Uterus (tissue), 4 donors: Measurements from ENCODE around the gene IL12B. TPM values are rescaled to one million over a fixed set of nuclear protein-coding genes. Genes with fewer than 3 reads are reported as not detected.
A peak's percentile ranks its signal among the peaks of the same experiment; 100 is the strongest.
"Not testable (repeated sequence)": the region's sequence is repeated elsewhere in the genome, so short reads cannot be mapped to it uniquely, and the experiment has no call there.

ENCODE experiments used
- DNase-seq, 2 donors: peaks; one replicate each; pipeline ENCODE4 v3.0.0-alpha.2; 2019 to 2020
- H3K27ac ChIP-seq, 2 donors: fragments of 200-600 bp; sonication (generic); 1 replicate in 1 of 2; 2 replicates in 1 of 2; pipeline ENCODE4 v1.5.1; 2016 to 2018
- H3K27me3 ChIP-seq, 2 donors: fragments of 200-600 bp; sonication (generic); one replicate each; pipeline ENCODE4 v1.5.1; 2018 to 2019; ENCODE audit warnings: control low read depth in 1 of 2
- H3K36me3 ChIP-seq, 2 donors: fragments of 200-600 bp; sonication (generic); one replicate each; pipeline ENCODE4 v1.5.1; 2019; ENCODE audit warnings: control low read depth in 1 of 2
- H3K4me1 ChIP-seq, 2 donors: fragments of 200-600 bp; sonication (generic); one replicate each; pipeline ENCODE4 v1.5.1; 2018 to 2019; ENCODE audit warnings: control low read depth in 1 of 2
- H3K4me3 ChIP-seq, 2 donors: fragments of 200-600 bp; sonication (generic); 1 replicate in 1 of 2; 2 replicates in 1 of 2; pipeline ENCODE4 v1.5.1; 2018 to 2019; ENCODE audit warnings: mild to moderate bottlenecking in 1 of 2
- H3K9me3 ChIP-seq, 2 donors: fragments of 200-600 bp; sonication (generic); one replicate each; pipeline ENCODE4 v1.5.1; 2019; ENCODE audit warnings: control low read depth in 1 of 2
- CTCF ChIP-seq, 4 experiments: fragments of 200-600 bp in 2 of 4; fragments of 450-650 bp in 2 of 4; sonication (generic) in 2 of 4; IDR thresholded peaks; one replicate each; pipeline ENCODE4 v1.5.1; 2016 to 2019; ENCODE audit warnings: antibody characterized with exemption in 4 of 4, mild to moderate bottlenecking in 2 of 4, moderate library complexity in 1 of 4
- POLR2A ChIP-seq, 2 donors: fragments of 450-650 bp; IDR thresholded peaks; one replicate each; pipeline ENCODE4 v1.6.1; 2016; ENCODE audit warnings: antibody characterized with exemption in 2 of 2, mild to moderate bottlenecking in 1 of 2, moderate library complexity in 1 of 2
- intact Hi-C: fragments of 100-400 bp; cut with DNase I; formaldehyde crosslinking; loops from one replicate; pipeline ENCODE4 v1.15.1; 2023; ENCODE audit warnings: low total_unique reads
- total RNA-seq, 4 donors: library from RNA; depleted of rRNA in 3 of 4; stranded (reverse); fragments of >200 nt in 3 of 4; gene quantifications; one replicate each; pipeline versions ENCODE4 v1.1.0 to v1.2.4, GENCODE V29; 2014 to 2023
- donor health status: DM: yes; HTN: yes; CAD: no.

Gene IL12B
- total RNA-seq, 4 donors from 2014 or later: not detected

- Histone ChIP-seq H3K36me3 (no peaks in the 10 kb centered on the region), H3K9me3 (no peaks in the 10 kb centered on the region), H3K27me3 (no peaks in the 10 kb centered on the region), H3K27ac (no peak overlapping the region), H3K4me3 (no peak overlapping the region), H3K4me1 (no peaks in the 10 kb centered on the region)
- intact Hi-C loops: no loop called here
- TF ChIP-seq POLR2A (IDR thresholded peaks at IDR 0.05) (no peak), CTCF (IDR thresholded peaks at IDR 0.05) (no peak)
- DNase-seq: no peak
Observed at GRCh38 chr5:159301466-159301865, 28.8 kb downstream of the IL12B start.

GRCh38 chr5:159297300-159297699, 33.0 kb downstream of the IL12B start:
- H3K4me1 ChIP-seq, H3K27ac ChIP-seq, H3K27me3 ChIP-seq, intact Hi-C loops, H3K36me3 ChIP-seq, DNase-seq, H3K9me3 ChIP-seq, H3K4me3 ChIP-seq: not testable (repeated sequence)

GRCh38 chr5:159294921-159295320, 35.4 kb downstream of the IL12B start:
- Histone ChIP-seq H3K36me3 (no peaks in the 10 kb centered on the region), H3K4me1 (no peaks in the 10 kb centered on the region), H3K27ac (no peak overlapping the region), H3K9me3 (no peaks in the 10 kb centered on the region), H3K27me3 (no peaks in the 10 kb centered on the region), H3K4me3 (no peak overlapping the region)
- TF ChIP-seq CTCF (IDR thresholded peaks at IDR 0.05) (no peak), POLR2A (IDR thresholded peaks at IDR 0.05) (no peak)
- DNase-seq: no peak
- intact Hi-C loops: no loop called here

- intact Hi-C loops: no loop called here
- no peak for TF ChIP-seq CTCF (IDR thresholded peaks at IDR 0.05)
- no peak for TF ChIP-seq POLR2A (IDR thresholded peaks at IDR 0.05)
- no peaks in the 10 kb centered on the region for H3K9me3 ChIP-seq
- no peak overlapping the region for H3K4me3 ChIP-seq
- H3K4me1 ChIP-seq: no peaks in the 10 kb centered on the region
- H3K27ac ChIP-seq: no peak overlapping the region
- DNase-seq: no peak
- no peaks in the 10 kb centered on the region for H3K36me3 ChIP-seq
- no peaks in the 10 kb centered on the region for H3K27me3 ChIP-seq
Observed at GRCh38 chr5:159290741-159291140, 39.5 kb downstream of the IL12B start.

GRCh38 chr5:159286420-159287035, 43.8 kb downstream of the IL12B start:
- TF ChIP-seq CTCF (IDR thresholded peaks at IDR 0.05): peak in 3 of 4 experiments; percentile 23 to 50 (median 24)
- no peak for TF ChIP-seq POLR2A (IDR thresholded peaks at IDR 0.05)
- no peaks in the 10 kb centered on the region for H3K27me3 ChIP-seq
- H3K4me1 ChIP-seq: no peaks in the 10 kb centered on the region
- no peaks in the 10 kb centered on the region for H3K9me3 ChIP-seq
- H3K27ac ChIP-seq: no peak overlapping the region
- H3K36me3 ChIP-seq: no peaks in the 10 kb centered on the region
- no peak overlapping the region for H3K4me3 ChIP-seq
- intact Hi-C loops: no loop called here
- no peak for DNase-seq

- H3K27me3 ChIP-seq: no peaks in the 10 kb centered on the region
- no peak overlapping the region for H3K4me3 ChIP-seq
- no peak overlapping the region for H3K27ac ChIP-seq
- intact Hi-C loops: no loop called here
- TF ChIP-seq CTCF (IDR thresholded peaks at IDR 0.05) (no peak), POLR2A (IDR thresholded peaks at IDR 0.05) (no peak)
- H3K4me1 ChIP-seq: no peaks in the 10 kb centered on the region
- no peaks in the 10 kb centered on the region for H3K36me3 ChIP-seq
- DNase-seq: no peak
- H3K9me3 ChIP-seq: no peaks in the 10 kb centered on the region
Observed at GRCh38 chr5:159274676-159275075, 55.6 kb downstream of the IL12B start.
